Stimulated activated CD8-positive, alpha-beta memory T cell treated with anti-CD3 and anti-CD28 coated beads, Interleukin-4, amount 100 ng/mL, for 4 hours (primary cell): ENCODE measurements around the gene ZBTB20.

ENCODE experiments used
- DNase-seq, 2 donors: peaks; one replicate each; pipeline ENCODE4 v3.0.0-alpha.2; 2020; ENCODE audit warnings: low read depth in 2 of 2, low spot score in 1 of 2

ZBTB20 gene

DNA sequence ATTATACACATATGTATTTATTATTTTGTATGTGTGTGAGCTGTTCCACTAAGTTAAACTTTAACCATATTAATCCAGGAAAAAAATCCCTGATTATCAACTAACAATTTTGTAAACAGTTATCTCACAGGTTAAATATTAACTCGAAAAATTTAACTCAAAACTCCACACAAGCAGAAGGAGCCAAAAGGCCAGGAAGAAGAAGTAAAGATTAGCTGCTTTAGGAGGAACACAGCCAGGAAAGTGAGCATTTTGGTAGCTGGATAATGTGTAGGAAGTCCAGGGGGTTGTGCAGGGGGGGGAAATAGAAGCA is 428.2 kb downstream of the ZBTB20 start:
- no peak for DNase-seq

DNA sequence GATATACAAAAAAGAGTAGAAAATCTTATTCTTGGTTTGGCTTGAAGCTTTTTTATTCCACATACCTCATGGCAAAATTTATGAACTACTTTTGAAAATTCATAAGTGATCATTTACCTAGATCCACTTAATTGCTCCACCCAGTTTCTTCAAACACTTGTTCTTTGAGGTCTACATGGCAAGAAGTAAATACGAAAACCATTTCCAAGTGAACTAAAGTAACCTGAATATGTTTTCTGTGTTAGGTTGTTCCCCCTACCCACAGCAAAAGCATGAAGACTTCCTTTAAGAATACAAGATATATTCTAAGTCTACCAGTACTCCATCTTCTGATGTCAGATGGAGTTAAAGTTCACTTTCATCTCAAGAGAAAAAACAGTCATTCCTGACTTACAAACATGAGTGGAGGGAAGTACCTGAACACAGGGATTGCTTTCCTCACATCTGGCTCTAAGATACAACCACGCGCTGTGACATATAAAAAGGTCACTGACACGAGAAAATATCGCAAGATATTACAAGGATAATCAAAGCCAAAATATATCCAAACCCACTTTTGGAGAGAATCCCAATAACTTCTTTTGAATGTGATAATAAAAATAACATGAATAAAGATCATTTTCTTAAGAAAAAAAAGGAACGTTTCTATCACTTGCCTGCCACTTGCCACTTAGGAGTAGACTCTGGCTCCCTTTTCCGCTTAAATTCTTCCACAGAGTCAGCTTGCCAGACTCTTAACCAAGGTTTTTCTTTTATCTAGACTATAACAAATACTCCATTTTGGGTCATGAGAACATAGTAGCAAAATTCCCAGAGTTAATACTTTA is 428.8 kb downstream of the ZBTB20 start:
- DNase-seq = no peak

DNA sequence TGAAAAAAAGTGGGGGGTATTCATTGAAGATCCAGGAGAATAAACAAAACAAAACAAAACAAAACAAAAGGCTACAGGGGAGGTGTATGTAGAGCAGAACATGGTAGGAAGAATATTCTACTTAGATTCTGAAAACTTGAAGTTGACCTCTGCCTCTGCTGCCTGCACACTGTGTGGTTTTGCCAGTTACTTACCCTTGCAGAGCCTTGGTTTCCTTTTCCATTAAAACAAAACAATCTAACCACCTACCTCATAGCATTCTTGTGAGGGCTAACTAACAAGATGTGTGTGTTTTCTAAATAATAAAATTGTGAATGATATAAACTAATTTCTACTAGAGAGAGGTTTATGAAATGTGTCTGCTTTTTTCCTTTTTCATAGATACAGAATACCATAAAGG is 430.2 kb downstream of the ZBTB20 start:
- DNase-seq = no peak

DNA sequence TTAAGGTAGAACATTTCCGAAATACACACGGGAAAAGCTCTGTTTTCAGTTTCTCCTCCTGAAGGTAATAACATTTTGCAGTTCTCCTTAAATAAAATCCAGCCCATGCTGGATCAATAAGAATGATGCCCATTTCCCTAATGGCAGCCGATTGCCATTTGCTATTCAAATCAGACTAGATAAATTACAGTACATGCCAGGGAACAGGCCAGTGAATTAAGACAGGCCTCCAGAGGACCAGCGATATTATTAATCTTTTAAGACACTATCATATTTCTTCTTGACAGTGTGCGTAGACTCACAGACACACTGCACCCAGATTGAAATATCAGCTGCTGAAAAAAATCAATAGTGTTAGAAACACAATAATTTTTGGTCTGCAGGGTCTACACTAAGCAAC is 431.0 kb downstream of the ZBTB20 start:
- no peak for DNase-seq

DNA sequence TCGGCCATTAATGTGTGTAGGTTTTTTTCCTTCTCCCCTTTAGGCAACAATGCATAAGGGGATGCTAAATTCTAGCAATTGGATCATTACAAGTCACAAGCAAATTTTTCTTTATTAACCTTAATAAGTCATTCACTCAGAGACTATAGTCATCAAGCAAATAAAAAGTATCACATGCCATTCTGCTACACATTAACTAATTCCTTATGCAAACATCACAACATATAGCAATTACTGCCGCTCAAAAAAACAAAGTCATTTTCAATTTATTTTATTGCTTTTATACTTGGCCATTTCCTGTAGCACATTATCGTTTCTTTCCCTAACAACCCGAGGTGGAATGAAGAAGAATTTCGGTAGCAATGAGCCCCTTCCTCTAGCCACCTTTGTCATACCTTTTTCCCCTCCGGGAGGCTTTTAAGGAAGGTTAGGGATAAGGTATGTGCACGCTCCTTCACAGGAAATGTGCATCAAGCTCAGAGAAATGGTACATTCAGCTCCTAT is 432.1 kb downstream of the ZBTB20 start:
- no peak for DNase-seq

DNA sequence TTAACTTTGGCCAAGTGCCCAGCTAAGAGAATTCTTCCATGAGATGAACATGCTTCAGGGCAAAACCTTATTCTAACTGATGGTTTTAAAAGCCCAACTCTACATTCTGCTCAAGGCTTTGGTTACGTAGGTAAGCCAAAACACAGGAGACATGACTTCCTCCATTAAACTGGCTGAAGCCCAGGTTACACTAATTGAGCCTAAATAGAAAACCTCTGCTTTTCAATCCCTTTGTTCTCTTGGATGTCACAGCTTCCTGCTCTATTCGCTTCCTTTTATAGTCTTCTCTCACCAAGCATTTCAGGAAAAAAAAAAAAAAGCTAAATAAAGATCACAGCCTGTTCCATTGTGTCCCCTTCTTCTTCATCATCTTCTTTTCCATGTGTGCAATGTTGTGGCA is 432.9 kb downstream of the ZBTB20 start:
- no peak for DNase-seq

DNA sequence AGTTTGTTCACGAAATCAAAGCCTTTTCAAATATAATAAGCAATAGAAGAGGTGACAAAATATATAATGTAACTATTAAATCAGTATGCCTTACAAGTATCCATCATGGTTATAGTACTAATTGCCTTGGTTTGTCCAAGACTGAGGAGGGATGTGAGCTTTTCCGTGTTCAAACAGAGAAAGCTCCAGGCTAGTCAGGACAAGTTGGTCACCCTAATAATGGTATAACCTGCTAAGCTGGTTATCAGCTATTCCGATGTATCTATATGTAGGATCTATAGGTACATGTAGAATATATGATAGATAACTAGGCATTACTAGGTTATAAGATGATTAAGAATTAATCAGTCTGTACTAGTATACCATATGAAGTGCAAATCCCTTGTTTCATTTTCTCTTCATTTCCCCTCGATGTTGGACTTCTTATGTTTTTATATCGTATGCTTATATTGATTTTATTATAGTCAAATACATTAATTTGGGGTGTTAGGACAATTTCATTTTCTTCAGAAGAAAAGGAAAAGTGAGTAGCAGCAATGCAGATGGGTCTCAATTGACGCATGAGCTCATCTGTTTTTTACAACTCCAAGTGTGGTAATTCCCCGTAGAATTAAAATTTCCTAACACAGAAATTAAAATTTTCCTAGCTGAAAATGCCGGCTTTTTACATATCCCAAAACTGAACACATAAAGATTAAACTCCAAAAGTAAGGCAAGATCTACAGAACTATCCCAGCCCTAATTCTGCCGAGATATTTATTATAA is 434.2 kb downstream of the ZBTB20 start:
- no peak for DNase-seq

DNA sequence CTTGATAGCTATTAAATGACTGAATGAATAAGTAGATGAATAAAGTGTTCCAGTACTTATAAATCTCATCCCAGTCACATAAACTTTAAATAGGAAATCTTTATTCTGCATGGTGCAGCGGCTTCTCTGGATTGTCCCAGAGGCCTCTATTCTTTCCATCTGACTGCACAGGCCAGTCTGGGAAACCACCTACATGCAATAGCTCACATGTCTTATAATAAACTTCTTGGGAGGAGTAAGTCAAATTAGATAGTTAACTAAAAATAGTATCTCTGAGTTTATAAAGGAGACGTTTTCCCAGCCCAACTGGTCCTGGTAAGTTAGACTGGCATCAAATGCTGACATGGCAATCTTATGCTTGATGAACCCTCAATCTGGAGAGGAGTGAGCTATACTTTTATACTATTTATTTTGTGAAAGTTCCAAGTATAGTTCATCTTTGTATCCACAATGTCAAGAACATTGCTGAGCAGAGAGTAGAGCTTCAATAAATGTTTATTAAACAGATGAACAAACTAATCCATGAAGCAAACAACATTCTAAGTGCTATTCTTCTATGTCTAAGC is 435.7 kb downstream of the ZBTB20 start:
- no peak for DNase-seq

DNA sequence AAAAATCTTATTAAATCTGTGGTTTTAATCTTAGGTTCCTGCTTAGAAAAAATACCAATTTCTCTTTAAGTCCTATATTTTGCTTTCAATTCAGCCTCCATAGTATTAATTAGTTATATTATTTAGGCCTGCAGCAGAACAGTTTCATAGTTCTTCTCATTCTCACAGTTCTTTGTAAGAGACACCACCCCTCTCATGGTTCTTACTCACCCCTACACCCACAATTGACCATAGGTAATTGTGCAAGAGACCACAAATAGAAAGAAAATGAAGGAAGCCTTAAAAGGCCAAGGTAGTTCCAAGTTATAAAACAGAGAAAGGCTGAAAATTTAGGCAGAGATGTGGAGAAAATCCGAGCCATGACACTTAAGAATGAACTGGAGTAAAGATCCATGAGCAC is 438.0 kb downstream of the ZBTB20 start:
- no peak for DNase-seq

DNA sequence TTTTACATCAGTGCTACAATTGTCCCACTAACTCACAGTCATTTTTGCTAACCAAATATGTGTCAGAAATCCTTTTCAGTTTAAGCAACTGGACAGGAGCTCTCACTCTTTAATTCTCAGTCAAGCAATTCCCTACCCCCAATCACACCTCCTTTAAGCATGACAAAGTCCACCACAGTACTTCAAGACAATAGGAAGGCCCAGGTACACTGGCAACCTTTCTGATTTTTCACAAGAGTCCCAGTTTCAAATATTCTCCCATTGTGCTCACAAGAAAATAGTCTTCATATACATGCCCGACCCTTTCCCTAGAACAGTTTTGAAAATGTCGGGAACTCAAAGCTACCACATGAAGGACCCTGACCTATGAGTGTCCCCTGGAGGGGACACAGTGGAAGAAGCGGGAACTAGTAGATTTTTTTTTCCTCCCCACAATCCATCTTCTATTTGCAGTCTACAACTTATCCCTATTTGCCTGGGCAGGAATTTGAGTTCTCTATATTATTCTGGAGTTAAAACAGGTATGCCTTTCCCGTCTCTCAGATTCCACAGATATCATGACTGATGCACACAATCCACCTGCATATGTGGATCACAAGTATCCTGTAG is 439.7 kb downstream of the ZBTB20 start:
- no peak for DNase-seq

DNA sequence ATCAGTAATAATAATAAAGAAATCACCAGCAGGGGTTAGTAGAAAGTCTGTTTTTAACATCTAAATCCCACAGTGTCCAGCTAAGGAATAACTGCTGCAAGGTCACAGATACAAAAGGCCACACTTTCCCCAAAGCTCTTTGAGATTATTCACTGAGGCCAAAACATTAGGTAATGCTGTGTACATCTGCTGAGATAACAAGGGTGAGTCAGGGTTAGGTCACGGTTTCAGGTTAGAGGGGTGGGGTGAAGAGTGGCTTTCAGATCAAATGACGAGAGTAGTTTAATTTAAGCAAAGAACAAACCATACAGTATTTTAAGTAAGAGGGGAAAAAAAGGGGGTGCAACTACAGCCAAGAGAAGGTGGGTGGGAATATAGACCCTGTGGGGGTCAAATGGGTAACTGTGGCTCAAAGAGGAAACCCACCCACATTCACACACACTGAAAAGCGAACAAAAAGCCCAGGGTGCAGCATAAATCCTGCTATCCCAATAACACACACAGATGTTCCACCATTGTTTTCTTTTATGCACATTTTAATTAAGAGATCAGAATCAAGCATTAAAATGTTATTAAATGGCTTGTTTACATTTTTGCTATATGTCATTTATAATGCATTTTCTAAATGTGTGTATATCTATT is 440.4 kb downstream of the ZBTB20 start:
- no peak for DNase-seq

DNA sequence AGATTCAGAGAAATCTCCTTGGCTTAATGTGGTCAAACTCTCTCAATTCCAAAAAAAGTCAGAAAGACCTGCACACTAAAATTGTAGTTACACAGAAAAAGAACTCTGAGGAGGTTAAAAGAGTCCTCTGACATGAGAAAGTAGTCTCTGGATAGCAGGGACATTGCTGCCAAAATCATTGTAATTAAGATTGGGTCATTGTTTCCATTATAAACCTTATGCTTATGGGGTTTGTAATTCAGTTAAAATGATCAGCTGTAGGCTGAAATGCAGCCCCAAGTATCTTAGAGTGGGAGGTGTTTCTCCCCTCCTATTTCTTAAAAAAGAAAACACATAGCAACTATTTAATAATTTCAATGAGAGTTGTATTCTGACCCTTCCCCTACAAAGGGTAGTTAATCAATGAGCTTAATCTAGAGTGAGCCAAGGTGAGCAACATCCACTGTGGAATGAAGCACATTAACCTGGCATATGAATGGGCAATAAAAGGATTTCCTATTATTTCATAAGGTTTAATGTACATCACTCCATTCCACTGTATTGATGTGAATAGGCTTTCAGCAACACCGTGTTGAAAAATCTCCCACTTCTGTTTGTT is 446.4 kb downstream of the ZBTB20 start:
- DNase-seq = no peak

DNA sequence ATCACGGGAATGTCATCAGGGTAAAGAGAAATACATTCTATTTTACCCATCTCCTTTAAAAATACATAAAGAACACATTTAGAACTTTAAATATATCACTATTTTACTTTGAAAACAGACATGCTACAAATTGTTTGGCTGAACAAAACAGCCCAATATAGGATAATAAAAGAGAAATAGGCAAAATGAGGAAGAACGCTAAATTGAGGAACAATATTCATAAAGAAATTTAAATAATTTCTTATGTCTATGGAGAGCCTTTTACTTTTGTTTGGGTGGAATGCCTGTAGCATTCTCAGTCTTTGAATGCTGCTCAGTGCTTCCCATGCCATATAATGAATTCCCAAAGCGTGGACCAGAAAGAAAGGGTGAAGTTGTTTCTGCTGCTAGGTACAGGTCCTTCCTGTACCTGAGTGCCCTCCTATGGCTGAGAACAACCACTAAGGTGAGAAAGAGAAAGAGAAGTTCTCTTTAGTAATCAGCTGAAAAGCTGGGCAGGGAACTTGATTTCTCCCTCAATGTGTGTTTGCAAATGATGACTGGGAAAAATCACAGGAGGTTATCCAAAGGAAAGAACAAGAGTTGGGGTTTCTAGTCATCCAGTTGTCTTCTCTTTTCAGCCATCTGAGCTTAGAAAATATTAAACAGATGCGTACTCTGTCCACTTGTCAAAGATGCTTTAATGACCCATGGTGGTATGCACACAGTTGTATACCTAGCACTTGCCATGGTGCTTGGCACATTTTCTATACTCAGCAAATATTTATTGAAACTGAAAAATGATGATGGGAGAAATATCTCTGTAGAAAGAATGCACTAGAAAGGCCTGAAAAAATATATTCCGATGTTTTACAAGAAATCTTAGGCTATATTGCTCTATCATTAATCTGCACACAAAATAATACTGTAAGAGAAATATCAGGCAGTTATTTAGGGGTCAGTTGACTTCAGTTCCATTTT is 448.7 kb downstream of the ZBTB20 start:
- DNase-seq = no peak

DNA sequence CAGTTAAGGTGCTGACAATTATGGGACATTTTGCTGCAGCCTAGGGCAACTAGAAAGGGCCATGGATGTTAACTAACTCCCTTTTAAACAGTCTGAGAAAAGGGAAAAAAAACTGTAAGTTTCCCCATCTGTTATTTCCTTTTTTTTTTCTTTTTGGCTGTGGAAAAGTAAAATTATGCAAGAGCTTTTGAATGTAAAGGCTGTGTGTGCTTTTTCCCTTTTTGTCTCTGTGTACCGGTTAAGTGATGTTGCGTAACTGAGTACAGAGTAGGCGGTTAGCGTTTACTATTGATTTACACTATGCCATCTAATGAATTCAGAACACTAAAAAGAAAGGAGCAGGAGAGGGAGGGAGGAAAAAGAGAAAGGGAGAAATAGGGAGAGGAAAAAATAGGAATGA is 449.7 kb downstream of the ZBTB20 start:
- no peak for DNase-seq

DNA sequence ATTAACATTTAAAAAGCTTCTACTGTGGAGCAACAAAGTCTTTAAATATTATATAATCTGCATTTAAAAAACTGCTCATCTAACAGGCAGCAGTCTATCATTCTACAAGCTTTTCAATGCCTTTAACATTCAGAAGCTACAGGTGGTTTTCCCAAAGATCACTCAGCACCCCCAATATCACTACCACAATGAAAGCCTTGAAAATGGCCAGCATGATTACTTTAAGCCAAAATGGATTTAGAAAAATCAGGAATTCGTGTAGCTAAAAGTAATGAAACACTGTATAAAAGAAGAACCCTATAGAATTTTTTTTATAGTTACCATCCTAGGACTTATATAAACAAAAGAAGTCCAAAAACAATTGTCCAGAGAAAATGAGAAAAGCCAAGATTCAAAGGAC is 452.8 kb downstream of the ZBTB20 start:
- no peak for DNase-seq

DNA sequence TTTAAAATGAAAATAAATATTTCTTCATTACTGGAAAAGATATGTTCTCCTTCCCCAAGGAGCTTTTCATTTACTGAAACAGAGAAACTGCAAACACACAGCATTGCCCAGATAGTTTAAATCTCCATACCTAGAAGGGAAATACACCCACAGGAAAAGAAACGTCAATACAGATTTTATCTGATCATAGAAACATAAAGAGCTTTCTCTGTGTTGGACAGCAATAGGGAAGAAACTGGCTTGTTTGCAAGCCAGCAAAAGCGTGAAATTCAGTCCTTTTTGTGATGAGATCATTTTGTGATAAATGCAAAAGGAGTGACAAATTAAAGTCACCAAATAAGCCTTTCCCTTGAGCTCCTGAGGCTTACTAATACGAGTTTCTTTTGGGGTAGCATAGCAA is 455.2 kb downstream of the ZBTB20 start:
- DNase-seq = no peak

DNA sequence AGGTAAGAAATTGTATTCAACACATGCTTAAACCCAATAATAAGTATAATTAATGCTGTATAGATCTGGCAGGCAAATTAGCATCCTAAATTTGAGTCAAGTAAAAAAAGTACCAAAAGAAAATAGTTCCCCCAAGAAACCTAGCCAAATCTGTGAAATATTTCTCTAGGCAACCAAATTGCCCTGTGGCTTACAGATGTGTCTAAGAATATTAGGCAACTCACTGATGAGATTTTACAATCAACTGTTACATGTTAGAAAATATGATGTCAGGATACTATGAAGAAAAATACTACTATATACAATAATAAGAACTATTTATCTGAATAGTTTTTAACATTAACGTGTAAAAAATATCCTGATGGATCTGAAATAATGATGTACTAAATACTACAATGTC is 456.2 kb downstream of the ZBTB20 start:
- DNase-seq = no peak

DNA sequence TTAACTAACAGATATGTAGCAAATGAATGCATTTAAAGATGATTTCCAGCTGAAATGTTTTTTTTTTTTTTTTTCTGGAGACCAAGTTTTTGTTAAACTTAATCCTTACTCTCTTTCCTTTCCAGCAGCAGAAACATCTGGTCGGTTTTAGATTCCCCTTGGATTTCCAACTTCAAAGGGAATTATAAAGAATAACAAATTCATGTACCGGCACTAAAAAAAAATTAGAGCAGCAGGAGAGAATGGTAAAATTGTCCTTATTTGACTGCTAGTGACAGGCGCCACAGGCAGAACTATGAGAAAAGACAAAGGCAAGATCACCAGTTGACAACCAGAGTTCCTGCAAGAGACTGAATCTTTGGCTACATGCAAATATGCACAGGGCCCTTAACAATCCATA is 459.9 kb downstream of the ZBTB20 start:
- DNase-seq = no peak

DNA sequence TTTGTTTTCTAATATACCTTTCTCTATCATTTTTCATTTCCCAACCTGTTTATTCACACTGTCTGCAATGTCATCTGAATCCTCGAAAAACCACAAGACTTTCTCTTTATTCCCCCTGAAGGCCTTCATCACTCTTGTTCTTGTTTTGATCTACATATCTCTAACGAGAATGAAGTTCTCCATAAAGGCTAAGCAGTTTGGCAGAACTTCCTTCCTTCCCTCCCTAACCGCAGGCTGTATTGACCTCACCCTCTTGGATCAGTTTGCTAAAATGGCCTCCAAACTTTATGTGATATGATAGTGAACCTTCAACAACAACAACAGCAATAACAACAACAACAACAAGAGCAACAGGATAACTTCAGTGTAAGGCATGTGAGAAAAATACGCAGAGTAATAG is 460.5 kb downstream of the ZBTB20 start:
- DNase-seq = no peak

DNA sequence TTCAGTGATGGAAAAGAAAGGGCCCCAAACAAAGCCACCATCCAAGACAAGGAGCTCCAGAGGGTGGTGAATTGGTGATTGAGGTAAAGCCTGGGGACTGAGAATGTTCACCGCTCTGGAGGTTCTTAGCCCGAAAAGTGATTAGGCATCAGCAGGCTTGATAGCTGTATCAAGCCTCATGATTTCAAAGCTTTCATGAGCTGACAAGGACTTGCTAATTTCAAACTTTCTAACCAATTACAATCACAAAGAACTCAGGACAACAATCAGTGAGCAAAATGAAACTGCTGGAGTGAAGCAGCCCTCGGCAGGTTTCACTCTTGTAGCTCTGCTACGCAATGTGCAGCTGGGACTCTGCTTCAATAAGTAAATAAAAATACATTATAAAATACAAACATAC is 461.9 kb downstream of the ZBTB20 start:
- no peak for DNase-seq
